ENCODE data around the gene YWHAG. TPM values are rescaled to one million over a fixed set of nuclear protein-coding genes. Genes with fewer than 3 reads are reported as not detected.

YWHAG gene
- polyA plus RNA-seq, 1 donor (not counting 4 experiments of a cell fraction or from before 2014, with no cell fraction given): 130 TPM

- H2AFZ ChIP-seq (ENCODE audit: control insufficient read depth, low read length): no peak overlapping the region
- no peaks in the 10 kb centered on the region for H3K9me3 ChIP-seq (ENCODE audit: control insufficient read depth, low read depth, low read length)
- no peaks in the 10 kb centered on the region for H3K4me1 ChIP-seq (ENCODE audit: control insufficient read depth, extremely low read depth, insufficient read depth, low read length)
- no peak overlapping the region for H3K9ac ChIP-seq (ENCODE audit: control insufficient read depth, extremely low read depth, insufficient read depth, low read length)
- H3K36me3 ChIP-seq (ENCODE audit: control insufficient read depth in 2 of 2, extremely low read depth in 1 of 2, insufficient read depth in 2 of 2, low read length in 2 of 2): peaks cover 46 to 48% of the 10 kb centered on the region in 2 experiments
- H4K20me1 ChIP-seq (ENCODE audit: control insufficient read depth, extremely low read depth, insufficient read depth, low read length): peaks cover 41% of the 10 kb centered on the region
- H3K27me3 ChIP-seq (ENCODE audit: control insufficient read depth, extremely low read depth, insufficient read depth, low read length): no peaks in the 10 kb centered on the region
- H3K9me1 ChIP-seq (ENCODE audit: control insufficient read depth, extremely low read depth, insufficient read depth, low read length): no peaks in the 10 kb centered on the region
- H3K4me2 ChIP-seq (ENCODE audit: control insufficient read depth, extremely low read depth, insufficient read depth, low read depth, low read length): no peak overlapping the region
- DNase-seq (ENCODE audit: low read depth, low spot score) (no peak), FAIRE-seq (no peak)
- H3K79me2 ChIP-seq (ENCODE audit: control insufficient read depth, insufficient read depth, low read length): peaks cover 66% of the 10 kb centered on the region
- dilution Hi-C loops (cut with MboI; ENCODE audit: extremely low pct_ligation_motif_present, low sequenced_read_pairs): no loop called here
- TF ChIP-seq CTCF (optimal IDR thresholded peaks at IDR 0.05 in 1 of 3, IDR thresholded peaks at IDR 0.05 in 1 of 3, conservative IDR thresholded peaks at IDR 0.05 in 1 of 3; ENCODE audit: extremely low read depth in 1 of 3, insufficient read depth in 2 of 3, low read length in 3 of 3) (no peak), EZH2 (IDR thresholded peaks at IDR 0.05; ENCODE audit: low read length) (no peak)
- no peak overlapping the region for H3K27ac ChIP-seq (ENCODE audit: control insufficient read depth, insufficient read depth, low read length)
- H3K4me3 ChIP-seq (ENCODE audit: control insufficient read depth in 2 of 3, extremely low read depth in 1 of 3, insufficient read depth in 2 of 3, low read depth in 1 of 3, low read length in 3 of 3): no peak overlapping the region
These were observed 33.0 kb downstream of the YWHAG start for GRCh38 chr7:76325811-76326210.

- peaks cover 42 to 43% of the 10 kb centered on the region in 2 experiments for H3K36me3 ChIP-seq (ENCODE audit: control insufficient read depth in 2 of 2, extremely low read depth in 1 of 2, insufficient read depth in 2 of 2, low read length in 2 of 2)
- no peaks in the 10 kb centered on the region for H3K4me1 ChIP-seq (ENCODE audit: control insufficient read depth, extremely low read depth, insufficient read depth, low read length)
- H3K27me3 ChIP-seq (ENCODE audit: control insufficient read depth, extremely low read depth, insufficient read depth, low read length): no peaks in the 10 kb centered on the region
- no peak overlapping the region for H2AFZ ChIP-seq (ENCODE audit: control insufficient read depth, low read length)
- no peaks in the 10 kb centered on the region for H3K9me1 ChIP-seq (ENCODE audit: control insufficient read depth, extremely low read depth, insufficient read depth, low read length)
- DNase-seq (ENCODE audit: low read depth, low spot score) (no peak), FAIRE-seq (no peak)
- TF ChIP-seq EZH2 (IDR thresholded peaks at IDR 0.05; ENCODE audit: low read length) (no peak), CTCF (optimal IDR thresholded peaks at IDR 0.05 in 1 of 3, IDR thresholded peaks at IDR 0.05 in 1 of 3, conservative IDR thresholded peaks at IDR 0.05 in 1 of 3; ENCODE audit: extremely low read depth in 1 of 3, insufficient read depth in 2 of 3, low read length in 3 of 3) (no peak)
- dilution Hi-C loops (cut with MboI; ENCODE audit: extremely low pct_ligation_motif_present, low sequenced_read_pairs): no loop called here
- H3K27ac ChIP-seq (ENCODE audit: control insufficient read depth, insufficient read depth, low read length): no peak overlapping the region
- H3K4me3 ChIP-seq (ENCODE audit: control insufficient read depth in 2 of 3, extremely low read depth in 1 of 3, insufficient read depth in 2 of 3, low read depth in 1 of 3, low read length in 3 of 3): no peak overlapping the region
- peaks cover 59% of the 10 kb centered on the region for H3K79me2 ChIP-seq (ENCODE audit: control insufficient read depth, insufficient read depth, low read length)
- no peak overlapping the region for H3K9ac ChIP-seq (ENCODE audit: control insufficient read depth, extremely low read depth, insufficient read depth, low read length)
- peaks cover 34% of the 10 kb centered on the region for H4K20me1 ChIP-seq (ENCODE audit: control insufficient read depth, extremely low read depth, insufficient read depth, low read length)
- no peak overlapping the region for H3K4me2 ChIP-seq (ENCODE audit: control insufficient read depth, extremely low read depth, insufficient read depth, low read depth, low read length)
- H3K9me3 ChIP-seq (ENCODE audit: control insufficient read depth, low read depth, low read length): no peaks in the 10 kb centered on the region
These were observed 33.7 kb downstream of the YWHAG start for GRCh38 chr7:76325092-76325491.

Data from keratinocyte (primary cell).